HCT116 (cell line): ENCODE measurements around the gene CCDC57.

Experiments used
- ATF3 ChIP-seq: IDR thresholded peaks from 2 replicates; pipeline ENCODE4 v1.6.1; 2012
- CEBPB ChIP-seq: IDR thresholded peaks from 2 replicates; pipeline ENCODE4 v1.6.1; 2012; ENCODE audit warnings: low read depth
- CTCF ChIP-seq, 3 experiments: fragments of 200-600 bp in 1 of 3; sonication (generic) in 1 of 3; IDR thresholded peaks in 2 of 3; conservative IDR thresholded peaks in 1 of 3; 2 replicates each; pipeline ENCODE4 v1.5.1; 2012 to 2017; ENCODE audit warnings: low read depth in 2 of 3, low read length in 2 of 3, antibody characterized with exemption in 1 of 3, borderline replicate concordance in 1 of 3, control low read depth in 1 of 3, mild to moderate bottlenecking in 1 of 3, mixed read lengths in 1 of 3, mixed run types in 1 of 3, moderate library complexity in 1 of 3; ENCODE audit not compliant: insufficient read depth in 1 of 3
- EGR1 ChIP-seq: IDR thresholded peaks from 2 replicates; pipeline ENCODE4 v1.6.1; 2012; ENCODE audit warnings: low read depth
- EZH2 ChIP-seq: fragments of 200-600 bp; sonication (generic); IDR thresholded peaks from 2 replicates; pipeline ENCODE4 v1.6.1; 2017; ENCODE audit warnings: antibody characterized with exemption, mixed run types
- EZH2phosphoT487 ChIP-seq: fragments of 200-600 bp; IDR thresholded peaks from 2 replicates; pipeline ENCODE4 v1.6.1; 2018; ENCODE audit warnings: antibody characterized with exemption, borderline replicate concordance
- MAX ChIP-seq: IDR thresholded peaks from 2 replicates; pipeline ENCODE4 v1.6.1; 2012
- POLR2A ChIP-seq: IDR thresholded peaks from 2 replicates; pipeline ENCODE4 v1.7.0; 2011; ENCODE audit warnings: borderline replicate concordance; ENCODE audit not compliant: insufficient read depth, insufficient read length; ENCODE audit errors: extremely low read depth
- POLR2AphosphoS5 ChIP-seq: IDR thresholded peaks from 2 replicates; pipeline ENCODE4 v1.6.1; 2011; ENCODE audit warnings: mild to moderate bottlenecking, low read depth, low read length, moderate library complexity
- RAD21 ChIP-seq: IDR thresholded peaks from 2 replicates; pipeline ENCODE4 v1.6.1; 2012; ENCODE audit warnings: low read depth, mild to moderate bottlenecking
- SIN3A ChIP-seq: IDR thresholded peaks from 2 replicates; pipeline ENCODE4 v1.6.1; 2012; ENCODE audit warnings: low read depth
- SP1 ChIP-seq: IDR thresholded peaks from 2 replicates; pipeline ENCODE4 v1.6.1; 2012; ENCODE audit warnings: low read depth

DNA sequence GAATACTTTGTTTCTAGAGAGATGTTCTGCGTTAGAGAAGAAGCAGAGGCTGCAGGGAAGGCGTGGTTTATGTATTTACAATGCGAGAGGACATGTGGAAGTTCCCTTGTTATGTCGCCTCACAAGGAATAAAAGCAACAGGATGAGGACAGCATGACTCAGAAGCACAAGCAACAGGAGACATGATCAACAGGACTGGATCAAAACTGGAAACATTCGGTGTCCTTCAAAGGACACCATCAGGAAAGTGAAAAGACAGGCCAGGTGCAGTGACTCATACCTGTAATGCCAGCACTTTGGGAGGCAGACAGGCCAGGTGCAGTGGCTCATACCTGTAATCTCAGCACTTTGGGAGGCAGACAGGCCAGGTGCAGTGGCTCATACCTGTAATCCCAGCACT, 52.6 kb downstream of the CCDC57 start:
- TF ChIP-seq SIN3A (no peak; the same call in 1 of the 2 replicates), CTCF (IDR thresholded peaks at IDR 0.05 in 2 of 3, conservative IDR thresholded peaks at IDR 0.05 in 1 of 3; ENCODE audit: borderline replicate concordance in 1 of 3, insufficient read depth in 1 of 3, low read depth in 2 of 3, low read length in 2 of 3) (no peak), POLR2A (no peak), EGR1 (no peak), EZH2 (no peak), SP1 (no peak; the same call in none of the 2 replicates), RAD21 (no peak), POLR2AphosphoS5 (peak; percentile 39; the same call in 1 of the 2 replicates), ATF3 (no peak), MAX (no peak; the same call in 1 of the 2 replicates), CEBPB (no peak), EZH2phosphoT487 (no peak)
